Brain microvascular endothelial cell (primary cell): ENCODE results near the gene MGAT3.

Source experiments
- DNase-seq: peaks from one replicate; pipeline ENCODE4 v3.0.0-alpha.2; 2020
- H3K27ac ChIP-seq: fragments of 250-450 bp; sonication (Bioruptor Pico); 2 replicates; pipeline ENCODE4 v1.5.1; 2020; ENCODE audit warnings: mild to moderate bottlenecking, moderate library complexity
- H3K27me3 ChIP-seq: fragments of 250-450 bp; sonication (Bioruptor Pico); replicated peaks from 2 replicates; pipeline ENCODE4 v1.5.1; 2020; ENCODE audit warnings: mild to moderate bottlenecking
- H3K36me3 ChIP-seq: fragments of 250-450 bp; sonication (Bioruptor Pico); replicated peaks from 2 replicates; pipeline ENCODE4 v1.5.1; 2020; ENCODE audit warnings: mild to moderate bottlenecking
- H3K4me3 ChIP-seq: 2 replicates; pipeline ENCODE4 v1.5.1; 2011; ENCODE audit warnings: low read depth, mild to moderate bottlenecking, control low read depth, low read length, moderate library complexity
- CTCF ChIP-seq: IDR thresholded peaks from 2 replicates; pipeline ENCODE4 v1.5.1; 2011; ENCODE audit warnings: low read depth, mild to moderate bottlenecking, moderate library complexity, low read length, control low read depth, inconsistent platforms; ENCODE audit errors: missing control alignments
- in situ Hi-C: cut with HindIII; loops from 2 replicates; pipeline ENCODE4 v1.10.0; 2017; ENCODE audit warnings: low sequenced_read_pairs, low pct_ligation_motif_present

The MGAT3 gene

DNA sequence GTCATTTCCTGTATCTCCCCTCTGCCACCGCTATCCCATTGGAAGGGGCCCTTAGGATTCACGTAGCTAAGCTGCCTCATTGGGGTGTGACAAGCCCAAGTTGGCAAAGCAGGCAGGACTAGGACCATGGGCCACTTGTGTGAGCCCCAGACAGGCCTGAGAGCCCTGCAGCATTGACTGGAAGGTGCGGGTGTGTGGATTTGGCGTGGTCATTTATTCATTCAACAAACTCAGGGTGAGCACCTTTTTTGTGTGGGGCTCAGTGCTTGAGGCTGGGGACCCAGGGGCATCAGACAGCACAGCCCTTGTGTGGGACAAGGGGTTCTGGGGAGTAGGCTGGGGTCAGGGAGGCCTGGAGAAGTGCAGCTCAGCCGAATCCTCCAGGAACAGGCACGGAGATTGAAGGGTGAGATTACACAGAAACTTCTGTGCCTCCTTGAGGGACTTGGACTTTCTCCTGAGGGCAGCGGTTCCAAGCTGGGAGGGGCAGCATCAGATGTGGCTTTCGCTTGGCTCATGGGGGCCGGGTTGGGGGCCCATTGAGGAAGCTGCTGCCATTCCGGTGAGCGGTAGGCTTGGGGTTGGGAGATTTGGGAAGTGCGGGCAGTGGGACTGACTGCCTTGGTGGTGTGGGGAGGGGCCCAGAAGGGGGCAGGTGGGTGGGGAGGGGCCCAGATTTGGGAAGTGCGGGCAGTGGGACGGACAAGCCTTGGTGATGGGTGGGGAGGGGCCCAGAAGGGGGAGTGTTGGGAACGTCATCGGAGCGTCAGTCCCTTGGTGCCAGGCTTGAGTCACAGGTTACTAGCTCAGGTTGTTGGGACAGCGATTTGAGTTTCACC is 11.9 kb downstream of the MGAT3 start:
- TF ChIP-seq CTCF: no peak
- in situ Hi-C loops: no loop called here
- no peak for DNase-seq
- Histone ChIP-seq H3K27ac (no peak overlapping the region), H3K27me3 (no peaks in the 10 kb centered on the region), H3K36me3 (no peaks in the 10 kb centered on the region), H3K4me3 (no peak overlapping the region)

DNA sequence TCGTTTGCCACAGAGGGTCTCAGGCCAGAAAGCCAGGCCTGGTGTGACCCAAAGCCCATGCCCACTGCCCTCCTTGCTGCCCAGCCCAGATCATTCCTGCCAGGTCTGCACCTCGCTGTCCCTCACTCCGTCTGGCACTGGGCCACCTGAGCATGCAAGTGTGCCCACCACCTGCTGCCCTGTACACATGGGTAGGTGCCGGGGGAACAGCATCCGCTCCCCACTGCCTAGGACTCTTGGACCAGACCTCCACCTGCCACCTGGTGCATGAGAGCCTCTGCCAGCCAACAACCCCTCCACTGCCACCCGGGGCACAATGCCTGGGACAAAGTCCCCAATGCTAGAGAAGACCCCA is 12.5 kb downstream of the MGAT3 start:
- no peak for DNase-seq
- no peak overlapping the region for H3K27ac ChIP-seq
- no peak overlapping the region for H3K4me3 ChIP-seq
- no peak for TF ChIP-seq CTCF
- H3K36me3 ChIP-seq: no peaks in the 10 kb centered on the region
- no peaks in the 10 kb centered on the region for H3K27me3 ChIP-seq
- in situ Hi-C loops: no loop called here

GRCh38 chr22:39469681-39470450 is 13.1 kb downstream of the MGAT3 start:
- in situ Hi-C loops: no loop called here
- H3K27ac ChIP-seq: no peak overlapping the region
- H3K4me3 ChIP-seq: no peak overlapping the region
- TF ChIP-seq CTCF: no peak
- no peak for DNase-seq
- no peaks in the 10 kb centered on the region for H3K27me3 ChIP-seq
- no peaks in the 10 kb centered on the region for H3K36me3 ChIP-seq

- no peaks in the 10 kb centered on the region for H3K27me3 ChIP-seq
- no peaks in the 10 kb centered on the region for H3K36me3 ChIP-seq
- in situ Hi-C loops: no loop called here
- no peak for DNase-seq
- no peak overlapping the region for H3K27ac ChIP-seq
- no peak for TF ChIP-seq CTCF
- no peak overlapping the region for H3K4me3 ChIP-seq
Measured at GRCh38 chr22:39470451-39471291, 13.9 kb downstream of the MGAT3 start.

DNA sequence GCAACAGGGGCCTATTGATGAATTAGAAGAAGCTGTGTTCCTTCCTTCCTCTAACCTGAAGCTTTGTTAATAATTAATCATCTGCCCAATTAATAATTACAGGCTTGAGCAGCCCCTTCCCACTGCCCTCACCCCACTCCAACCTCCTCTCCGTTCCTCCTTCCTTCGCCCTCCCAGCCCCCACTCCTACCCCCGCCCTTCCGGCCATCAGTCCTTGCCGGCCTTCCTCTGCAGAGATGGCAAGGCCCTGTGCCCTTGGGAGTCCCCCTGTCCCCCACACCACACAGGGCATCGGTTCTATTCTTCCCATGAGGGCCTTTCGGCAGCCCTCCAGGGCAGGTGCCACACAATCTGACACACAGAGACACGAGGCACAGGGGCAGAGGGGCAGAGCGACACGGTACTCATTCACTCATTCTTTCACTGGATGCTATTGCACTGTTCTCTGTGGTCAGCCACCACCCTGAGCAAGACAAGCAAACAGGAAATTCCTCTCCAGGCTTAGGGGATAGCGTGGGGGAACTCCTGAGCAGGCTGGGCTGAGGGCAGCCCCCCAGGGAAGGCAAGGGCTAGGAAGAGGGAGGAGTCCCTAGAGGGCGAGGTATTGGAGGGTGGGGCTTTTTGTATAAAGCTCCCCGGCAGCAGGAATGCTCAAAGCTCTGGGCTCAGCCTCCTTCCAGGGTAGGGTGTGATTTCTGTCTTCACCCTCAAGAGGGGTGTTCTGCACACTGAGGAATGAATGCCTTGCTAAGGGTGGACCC is 14.7 kb downstream of the MGAT3 start:
- in situ Hi-C loops: no loop called here
- Histone ChIP-seq H3K36me3 (no peaks in the 10 kb centered on the region), H3K27ac (no peak overlapping the region), H3K4me3 (no peak overlapping the region), H3K27me3 (no peaks in the 10 kb centered on the region)
- DNase-seq: peak; percentile 43
- TF ChIP-seq CTCF: no peak
